ENCODE results near the gene DNAI1.

DNA sequence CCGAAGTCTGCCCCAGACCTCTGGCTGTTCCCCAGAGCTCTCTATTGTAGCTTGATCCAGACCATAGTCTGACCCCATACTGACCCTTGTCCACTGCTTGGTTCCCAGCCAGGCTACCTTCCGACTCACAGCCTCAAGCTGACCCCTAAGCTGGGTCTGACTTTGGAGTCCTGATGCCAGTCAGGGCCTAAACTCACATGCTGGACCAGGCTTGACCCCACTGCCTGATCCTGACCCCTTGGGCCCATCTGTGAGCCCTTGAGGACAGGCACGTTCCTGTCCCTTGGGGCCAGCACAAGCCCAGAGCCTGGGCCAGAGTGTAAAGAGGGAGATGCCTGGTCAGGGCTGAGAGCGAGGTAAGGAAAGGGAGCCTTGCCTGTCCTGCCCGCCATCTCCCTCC lies 96.9 kb downstream of the DNAI1 start:
- TF ChIP-seq, protein P1, sequence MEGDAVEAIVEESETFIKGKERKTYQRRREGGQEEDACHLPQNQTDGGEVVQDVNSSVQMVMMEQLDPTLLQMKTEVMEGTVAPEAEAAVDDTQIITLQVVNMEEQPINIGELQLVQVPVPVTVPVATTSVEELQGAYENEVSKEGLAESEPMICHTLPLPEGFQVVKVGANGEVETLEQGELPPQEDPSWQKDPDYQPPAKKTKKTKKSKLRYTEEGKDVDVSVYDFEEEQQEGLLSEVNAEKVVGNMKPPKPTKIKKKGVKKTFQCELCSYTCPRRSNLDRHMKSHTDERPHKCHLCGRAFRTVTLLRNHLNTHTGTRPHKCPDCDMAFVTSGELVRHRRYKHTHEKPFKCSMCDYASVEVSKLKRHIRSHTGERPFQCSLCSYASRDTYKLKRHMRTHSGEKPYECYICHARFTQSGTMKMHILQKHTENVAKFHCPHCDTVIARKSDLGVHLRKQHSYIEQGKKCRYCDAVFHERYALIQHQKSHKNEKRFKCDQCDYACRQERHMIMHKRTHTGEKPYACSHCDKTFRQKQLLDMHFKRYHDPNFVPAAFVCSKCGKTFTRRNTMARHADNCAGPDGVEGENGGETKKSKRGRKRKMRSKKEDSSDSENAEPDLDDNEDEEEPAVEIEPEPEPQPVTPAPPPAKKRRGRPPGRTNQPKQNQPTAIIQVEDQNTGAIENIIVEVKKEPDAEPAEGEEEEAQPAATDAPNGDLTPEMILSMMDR (IDR thresholded peaks at IDR 0.05; ENCODE audit: low read length) = no peak
- no peak for TF ChIP-seq EZH2 (IDR thresholded peaks at IDR 0.05; ENCODE audit: borderline replicate concordance, low read length)

All from OCI-LY1 (cell line).